WTC11 (cell line): ENCODE measurements around the gene HIPK2.

ENCODE experiments used
- CTCF ChIP-seq: fragments of 200-600 bp; IDR thresholded peaks from 2 replicates; pipeline ENCODE4 v1.8.0; 2022; ENCODE audit warnings: antibody characterized with exemption
- ESRRA ChIP-seq: sonication (generic); formaldehyde crosslinking; IDR thresholded peaks from 2 replicates; pipeline ENCODE4 v1.8.1; 2022; ENCODE audit warnings: mild to moderate bottlenecking, missing genetic modification reagents, borderline replicate concordance
- PRDM15 ChIP-seq: sonication (generic); formaldehyde crosslinking; IDR thresholded peaks from 2 replicates; pipeline ENCODE4 v1.8.0; 2022; ENCODE audit warnings: missing genetic modification reagents
- ZNF423 ChIP-seq: fragments of 250-450 bp; sonication (Bioruptor Pico); IDR thresholded peaks from 2 replicates; pipeline ENCODE4 v2.1.2; 2022; ENCODE audit warnings: mild to moderate bottlenecking, moderate library complexity

DNA sequence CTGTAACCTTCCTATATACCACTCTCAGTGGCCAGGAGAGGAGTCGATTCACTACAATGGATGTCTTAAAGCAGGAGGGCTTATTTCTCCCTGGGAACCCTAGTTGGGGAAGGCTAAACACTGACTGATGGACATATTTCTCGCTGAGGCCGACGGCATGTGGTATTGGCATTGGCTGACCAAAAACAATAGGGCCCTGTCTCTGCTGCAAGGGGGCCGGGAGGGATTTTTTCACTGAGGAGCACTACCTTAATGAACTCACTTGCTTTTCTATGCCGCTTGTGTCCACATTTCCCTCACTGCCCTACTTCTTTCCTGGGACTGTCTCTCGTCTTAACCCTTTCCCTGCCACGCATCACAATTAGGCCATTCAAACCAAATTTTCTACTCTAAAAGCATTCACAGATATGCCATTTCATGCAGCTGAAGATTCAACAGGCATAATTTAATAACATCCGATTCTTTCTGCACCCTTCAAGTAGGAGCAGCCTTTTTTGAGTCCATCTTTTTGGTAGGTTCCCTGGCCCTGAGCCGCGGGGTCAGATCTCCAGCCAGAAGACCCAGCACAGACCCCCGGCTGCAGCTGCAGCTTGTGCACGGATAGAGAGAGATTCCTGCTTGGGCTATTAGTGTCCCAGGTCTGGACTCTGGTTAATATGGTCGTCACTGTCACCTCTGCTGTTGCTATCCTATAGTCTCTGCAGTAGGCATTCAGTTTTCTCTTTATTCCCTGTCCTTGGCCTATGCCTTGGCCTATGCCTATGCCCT, 118.7 kb downstream of the HIPK2 start:
- TF ChIP-seq ESRRA = no peak
- TF ChIP-seq CTCF = no peak
- no peak for TF ChIP-seq PRDM15 (CRISPR knock-in tag)
- TF ChIP-seq ZNF423 = no peak
